ENCODE measurements around the gene RNF224. TPM values are rescaled to one million over a fixed set of nuclear protein-coding genes. Genes with fewer than 3 reads are reported as not detected.

Gene RNF224
- total RNA-seq, 4 donors from 2014 or later = 0.21 TPM; not detected in 3

- peak overlapping the region; percentile 79 to 92 for H3K4me3 ChIP-seq
- H3K9me3 ChIP-seq = no peaks in the 10 kb centered on the region
- no peak for DNase-seq
- intact Hi-C loops (cut with DNase I; ENCODE audit: low total_unique reads) = no loop called here
- no peaks in the 10 kb centered on the region for H3K27me3 ChIP-seq
- H3K27ac ChIP-seq = peak overlapping the region; percentile 83 to 95
- no peak for TF ChIP-seq POLR2A (IDR thresholded peaks at IDR 0.05)
- peak in 1 of 4 experiments; percentile 1 for TF ChIP-seq CTCF (IDR thresholded peaks at IDR 0.05)
- no peaks in the 10 kb centered on the region for H3K36me3 ChIP-seq
- H3K4me1 ChIP-seq = peaks cover 14 to 24% of the 10 kb centered on the region in 2 donors
These were observed 37.7 kb upstream of the RNF224 start for GRCh38 chr9:137189297-137190295.

GRCh38 chr9:137190315-137190856 is 36.9 kb upstream of the RNF224 start:
- Histone ChIP-seq H3K4me1 (peaks cover 14 to 24% of the 10 kb centered on the region in 2 donors), H3K27ac (no peak overlapping the region)
- intact Hi-C loops (cut with DNase I; ENCODE audit: low total_unique reads) = no loop called here

GRCh38 chr9:137191245-137191644 is 36.1 kb upstream of the RNF224 start:
- no peaks in the 10 kb centered on the region for H3K9me3 ChIP-seq
- intact Hi-C loops (cut with DNase I; ENCODE audit: low total_unique reads) = no loop called here
- H3K27me3 ChIP-seq = no peaks in the 10 kb centered on the region
- DNase-seq = no peak
- H3K4me3 ChIP-seq = no peak overlapping the region
- H3K27ac ChIP-seq = no peak overlapping the region
- H3K36me3 ChIP-seq = no peaks in the 10 kb centered on the region
- TF ChIP-seq POLR2A (IDR thresholded peaks at IDR 0.05) (no peak), CTCF (IDR thresholded peaks at IDR 0.05) (no peak)
- peaks cover 14 to 21% of the 10 kb centered on the region in 2 donors for H3K4me1 ChIP-seq

More at GRCh38 chr9:137190315-137190856, 36.9 kb upstream of the RNF224 start:
- no peak overlapping the region for H3K4me3 ChIP-seq
- DNase-seq = no peak
- no peaks in the 10 kb centered on the region for H3K27me3 ChIP-seq
- no peaks in the 10 kb centered on the region for H3K36me3 ChIP-seq
- TF ChIP-seq CTCF (IDR thresholded peaks at IDR 0.05) (no peak), POLR2A (IDR thresholded peaks at IDR 0.05) (no peak)
- H3K9me3 ChIP-seq = no peaks in the 10 kb centered on the region

GRCh38 chr9:137191691-137192447 is 35.4 kb upstream of the RNF224 start:
- Histone ChIP-seq H3K36me3 (no peaks in the 10 kb centered on the region), H3K4me1 (peaks cover 7 to 16% of the 10 kb centered on the region in 2 donors), H3K4me3 (no peak overlapping the region), H3K9me3 (no peaks in the 10 kb centered on the region), H3K27ac (no peak overlapping the region), H3K27me3 (no peaks in the 10 kb centered on the region)
- intact Hi-C loops (cut with DNase I; ENCODE audit: low total_unique reads) = no loop called here
- TF ChIP-seq CTCF (IDR thresholded peaks at IDR 0.05) (no peak), POLR2A (IDR thresholded peaks at IDR 0.05) (no peak)
- DNase-seq = no peak
